ENCODE measurements around the gene CGB8.
"Not testable (repeated sequence)": the region's sequence is repeated elsewhere in the genome, so short reads cannot be mapped to it uniquely, and the experiment has no call there.

DNA sequence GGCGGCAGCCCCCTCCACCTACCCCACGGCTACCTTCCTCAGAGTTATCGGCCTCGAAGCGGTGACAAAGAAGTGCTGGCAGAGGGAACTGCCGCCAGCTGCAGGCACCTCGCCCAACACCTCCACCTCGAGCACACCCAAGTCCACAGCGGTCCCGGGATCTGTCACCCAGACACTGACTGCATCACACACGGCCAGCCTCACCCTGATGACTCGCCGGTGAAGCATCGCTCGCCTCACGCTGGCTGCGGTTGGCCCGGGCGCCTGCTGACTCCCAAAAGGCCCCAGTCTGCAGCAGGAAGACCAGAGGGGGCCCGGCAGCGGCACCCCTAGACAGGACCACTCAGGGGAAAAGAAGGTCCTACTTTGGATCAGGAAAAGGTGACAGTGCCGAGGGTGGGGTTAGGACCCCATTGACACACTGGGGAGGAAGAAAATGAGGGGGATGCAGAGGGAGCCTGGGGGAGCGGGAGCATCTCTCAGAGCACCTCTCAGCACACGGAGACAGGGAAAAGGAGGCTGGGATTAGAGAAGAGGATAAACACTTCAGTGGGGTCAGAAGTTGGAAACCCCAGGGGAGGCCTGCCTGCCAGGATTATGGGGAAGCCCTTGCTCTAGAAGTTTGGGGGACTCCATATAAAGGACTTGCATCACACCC lies 1.6 kb upstream of the CGB8 start:
- TF ChIP-seq YY1 (IDR thresholded peaks at IDR 0.05; ENCODE audit: insufficient read depth, insufficient read length); SUZ12 (IDR thresholded peaks at IDR 0.05; ENCODE audit: extremely low read depth, insufficient read depth, insufficient read length); ZNF274 (IDR thresholded peaks at IDR 0.05; ENCODE audit: low read depth, low read length): not testable (repeated sequence)

Data from NT2/D1 (cell line).